ENCODE data around the gene UBTD1. TPM values are rescaled to one million over a fixed set of nuclear protein-coding genes. Genes with fewer than 3 reads are reported as not detected.
A peak's percentile ranks its signal among the peaks of the same experiment; 100 is the strongest.

UBTD1 gene
- total RNA-seq, 6 donors from 2014 or later = 40.6 to 93.1 (median 67.3) TPM

- TF ChIP-seq EP300 (IDR thresholded peaks at IDR 0.05) (no peak), POLR2AphosphoS5 (IDR thresholded peaks at IDR 0.05) (no peak), POLR2A (IDR thresholded peaks at IDR 0.05) (no peak)
- TF ChIP-seq, protein P1, sequence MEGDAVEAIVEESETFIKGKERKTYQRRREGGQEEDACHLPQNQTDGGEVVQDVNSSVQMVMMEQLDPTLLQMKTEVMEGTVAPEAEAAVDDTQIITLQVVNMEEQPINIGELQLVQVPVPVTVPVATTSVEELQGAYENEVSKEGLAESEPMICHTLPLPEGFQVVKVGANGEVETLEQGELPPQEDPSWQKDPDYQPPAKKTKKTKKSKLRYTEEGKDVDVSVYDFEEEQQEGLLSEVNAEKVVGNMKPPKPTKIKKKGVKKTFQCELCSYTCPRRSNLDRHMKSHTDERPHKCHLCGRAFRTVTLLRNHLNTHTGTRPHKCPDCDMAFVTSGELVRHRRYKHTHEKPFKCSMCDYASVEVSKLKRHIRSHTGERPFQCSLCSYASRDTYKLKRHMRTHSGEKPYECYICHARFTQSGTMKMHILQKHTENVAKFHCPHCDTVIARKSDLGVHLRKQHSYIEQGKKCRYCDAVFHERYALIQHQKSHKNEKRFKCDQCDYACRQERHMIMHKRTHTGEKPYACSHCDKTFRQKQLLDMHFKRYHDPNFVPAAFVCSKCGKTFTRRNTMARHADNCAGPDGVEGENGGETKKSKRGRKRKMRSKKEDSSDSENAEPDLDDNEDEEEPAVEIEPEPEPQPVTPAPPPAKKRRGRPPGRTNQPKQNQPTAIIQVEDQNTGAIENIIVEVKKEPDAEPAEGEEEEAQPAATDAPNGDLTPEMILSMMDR (IDR thresholded peaks at IDR 0.05) = no peak
- no peaks in the 10 kb centered on the region for H3K9me3 ChIP-seq
- no peak for ATAC-seq (ENCODE audit: low FRiP score in 2 of 2)
- H3K4me3 ChIP-seq = no peak overlapping the region
- DNase-seq = no peak
- H3K27ac ChIP-seq = no peak overlapping the region
- H3K27me3 ChIP-seq = no peaks in the 10 kb centered on the region
- WGBS, 2 donors = 79 to 84% methylated on average over 4 of the region's 4 CpGs
- no peaks in the 10 kb centered on the region for H3K36me3 ChIP-seq
- H3K4me1 ChIP-seq = peaks cover 0 to 25% (median 12%) of the 10 kb centered on the region in 4 donors
Observed at GRCh38 chr10:97510686-97511085, 12.0 kb downstream of the UBTD1 start.

DNA sequence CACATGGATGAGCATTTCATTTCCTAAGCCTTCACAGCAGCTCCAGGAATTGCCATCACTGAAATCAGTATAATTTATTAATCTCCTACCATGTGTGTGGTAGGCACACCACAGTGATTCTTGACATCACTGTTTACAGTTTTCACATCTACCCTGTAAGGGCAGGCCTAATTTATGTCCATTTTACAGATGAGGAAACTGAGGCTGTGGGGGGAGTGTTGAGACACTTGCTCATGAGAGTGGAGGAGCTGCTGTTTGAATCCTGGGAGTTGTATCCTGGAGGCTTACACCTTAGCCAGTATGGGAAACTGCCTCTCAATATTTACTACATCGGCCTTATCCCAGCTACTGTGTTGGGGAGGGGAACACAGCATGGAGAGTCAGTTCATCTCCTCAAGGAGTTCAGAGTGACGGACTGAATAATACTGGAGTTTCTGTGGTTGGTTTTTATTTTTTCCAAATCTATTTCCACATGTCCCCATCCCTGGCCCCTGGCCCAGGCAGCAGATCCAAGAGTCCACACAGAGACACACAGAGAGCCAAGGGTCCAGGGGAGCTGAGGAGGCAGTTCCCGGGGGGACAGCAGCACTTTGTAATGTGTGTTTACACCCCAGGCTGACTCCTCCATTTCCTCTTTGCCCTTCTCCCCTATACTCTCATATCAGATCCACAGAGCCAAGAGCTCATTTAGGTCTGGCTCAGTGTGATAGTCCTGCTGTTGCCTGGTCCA lies 13.2 kb downstream of the UBTD1 start:
- 70 to 76% methylated on average over 3 of the region's 3 CpGs for WGBS, 2 donors
- DNase-seq (no peak), ATAC-seq (ENCODE audit: low FRiP score in 2 of 2) (peak in 1 of 2 donors; percentile 35)
- H3K36me3 ChIP-seq = no peaks in the 10 kb centered on the region
- H3K27me3 ChIP-seq = no peaks in the 10 kb centered on the region
- H3K4me3 ChIP-seq = no peak overlapping the region
- no peaks in the 10 kb centered on the region for H3K9me3 ChIP-seq
- no peak overlapping the region for H3K27ac ChIP-seq
- no peak for TF ChIP-seq EP300 (IDR thresholded peaks at IDR 0.05)
- TF ChIP-seq POLR2AphosphoS5 (IDR thresholded peaks at IDR 0.05) = no peak
- no peak for TF ChIP-seq POLR2A (IDR thresholded peaks at IDR 0.05)
- TF ChIP-seq, protein P1 (IDR thresholded peaks at IDR 0.05) = no peak
- peaks cover 5 to 28% (median 17%) of the 10 kb centered on the region in 4 donors for H3K4me1 ChIP-seq

DNA sequence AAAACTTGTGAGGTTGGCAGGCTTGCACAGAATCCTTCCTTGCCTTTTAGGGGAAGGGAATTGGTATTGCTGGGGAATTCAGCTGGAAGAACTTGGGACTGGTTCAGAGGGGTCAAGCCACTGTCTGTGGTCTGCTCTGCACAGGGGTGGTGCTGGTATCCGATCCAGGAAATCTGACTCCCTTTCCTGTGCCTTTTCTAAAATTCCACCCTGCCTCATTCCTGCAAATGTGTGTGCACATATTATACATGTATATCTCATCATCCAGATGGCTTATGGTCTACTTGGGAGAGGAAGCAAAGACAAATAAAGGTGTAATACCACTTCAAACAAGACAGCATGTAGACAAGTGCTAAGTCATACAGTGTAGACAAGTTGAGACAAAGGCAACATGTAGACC lies 14.3 kb downstream of the UBTD1 start:
- 50 to 81% methylated on average over 1 of the region's 1 CpG for WGBS, 2 donors
- DNase-seq (no peak), ATAC-seq (ENCODE audit: low FRiP score in 2 of 2) (no peak)
- TF ChIP-seq POLR2A (IDR thresholded peaks at IDR 0.05) = no peak
- TF ChIP-seq EP300 (IDR thresholded peaks at IDR 0.05) = no peak
- no peak for TF ChIP-seq POLR2AphosphoS5 (IDR thresholded peaks at IDR 0.05)
- Histone ChIP-seq H3K4me3 (no peak overlapping the region), H3K9me3 (no peaks in the 10 kb centered on the region), H3K27ac (no peak overlapping the region), H3K4me1 (peaks cover 17 to 39% (median 29%) of the 10 kb centered on the region in 4 donors), H3K27me3 (no peaks in the 10 kb centered on the region), H3K36me3 (no peaks in the 10 kb centered on the region)

DNA sequence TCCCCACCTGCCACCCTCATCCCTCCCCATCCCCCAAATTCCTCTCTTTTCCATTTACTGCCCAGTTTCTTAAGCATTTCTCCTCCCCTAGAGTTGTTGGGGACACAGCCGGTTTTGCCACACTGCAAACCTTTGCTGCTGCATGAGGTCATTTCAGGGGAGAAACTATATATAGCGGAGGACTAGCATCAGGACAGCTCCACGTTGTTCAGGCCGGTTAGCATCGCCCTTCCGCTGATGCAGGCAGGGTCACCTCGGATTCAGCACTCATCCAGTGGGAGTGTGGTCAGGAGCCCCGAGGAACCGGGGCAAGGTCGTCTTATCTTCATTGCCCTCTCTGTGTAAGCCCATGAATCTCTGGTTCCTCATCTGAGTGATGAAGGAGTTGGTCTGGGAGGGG lies 15.6 kb downstream of the UBTD1 start:
- 75 to 77% methylated on average over 10 of the region's 10 CpGs for WGBS, 2 donors
- ATAC-seq (ENCODE audit: low FRiP score in 2 of 2) = no peak

GRCh38 chr10:97515271-97515978 lies 16.7 kb downstream of the UBTD1 start:
- no peaks in the 10 kb centered on the region for H3K36me3 ChIP-seq
- H3K4me3 ChIP-seq = no peak overlapping the region
- DNase-seq (no peak), ATAC-seq (ENCODE audit: low FRiP score in 2 of 2) (no peak)
- no peak overlapping the region for H3K27ac ChIP-seq
- no peak for TF ChIP-seq EP300 (IDR thresholded peaks at IDR 0.05)
- TF ChIP-seq POLR2A (IDR thresholded peaks at IDR 0.05) = no peak
- TF ChIP-seq, protein P1 (IDR thresholded peaks at IDR 0.05) = no peak
- no peak for TF ChIP-seq POLR2AphosphoS5 (IDR thresholded peaks at IDR 0.05)
- no peaks in the 10 kb centered on the region for H3K9me3 ChIP-seq
- WGBS, 2 donors = 75 to 77% methylated on average over 8 to 10 of the region's 10 CpGs
- H3K4me1 ChIP-seq = peaks cover 27 to 58% (median 49%) of the 10 kb centered on the region in 4 donors
- H3K27me3 ChIP-seq = no peaks in the 10 kb centered on the region

More for the DNA sequence above, 15.6 kb downstream of the UBTD1 start:
- H3K4me3 ChIP-seq = no peak overlapping the region
- H3K27ac ChIP-seq = no peak overlapping the region
- DNase-seq = no peak
- no peaks in the 10 kb centered on the region for H3K9me3 ChIP-seq
- TF ChIP-seq POLR2AphosphoS5 (IDR thresholded peaks at IDR 0.05) (no peak), POLR2A (IDR thresholded peaks at IDR 0.05) (no peak), EP300 (IDR thresholded peaks at IDR 0.05) (no peak)
- TF ChIP-seq, protein P1 (IDR thresholded peaks at IDR 0.05) = no peak
- H3K36me3 ChIP-seq = no peaks in the 10 kb centered on the region
- H3K27me3 ChIP-seq = no peaks in the 10 kb centered on the region
- H3K4me1 ChIP-seq = peaks cover 27 to 53% (median 41%) of the 10 kb centered on the region in 4 donors
